Stomach (tissue), 4 donors: ENCODE data around the gene RAX2.

Source experiments
- CTCF ChIP-seq, 7 experiments: fragments of 450-650 bp in 4 of 7; fragments of 200-600 bp in 3 of 7; sonication (generic) in 3 of 7; IDR thresholded peaks; one replicate each; pipeline ENCODE4 v1.5.1; 2016 to 2019; ENCODE audit warnings: antibody characterized with exemption in 7 of 7, control low read depth in 2 of 7, mild to moderate bottlenecking in 1 of 7
- EP300 ChIP-seq: sonication (generic); formaldehyde crosslinking; IDR thresholded peaks from one replicate; pipeline ENCODE4 v1.6.1; 2017; ENCODE audit warnings: antibody characterized with exemption
- POLR2A ChIP-seq, 4 donors: fragments of 450-650 bp; IDR thresholded peaks; one replicate each; pipeline ENCODE4 v1.6.1; 2016; ENCODE audit warnings: antibody characterized with exemption in 4 of 4, control low read depth in 2 of 4, mild to moderate bottlenecking in 1 of 4, moderate library complexity in 1 of 4

GRCh38 chr19:3723110-3723488 lies 48.9 kb downstream of the RAX2 start:
- TF ChIP-seq CTCF (IDR thresholded peaks at IDR 0.05) (no peak), POLR2A (IDR thresholded peaks at IDR 0.05) (no peak), EP300 (no peak)
